DOHH2 (cell line): ENCODE results near the gene MAPK4.

ENCODE experiments used
- CTCF ChIP-seq: fragments of 200-600 bp; sonication (generic); IDR thresholded peaks from one replicate; pipeline ENCODE4 v1.5.1; 2014; ENCODE audit warnings: antibody characterized with exemption, mild to moderate bottlenecking, low read depth, low read length; ENCODE audit not compliant: poor library complexity, severe bottlenecking
- EZH2phosphoT487 ChIP-seq: fragments of 200-600 bp; sonication (generic); IDR thresholded peaks from 2 replicates; pipeline ENCODE4 v1.6.1; 2017; ENCODE audit warnings: borderline replicate concordance, mild to moderate bottlenecking, antibody characterized with exemption, low read length, moderate library complexity, mixed read lengths

DNA sequence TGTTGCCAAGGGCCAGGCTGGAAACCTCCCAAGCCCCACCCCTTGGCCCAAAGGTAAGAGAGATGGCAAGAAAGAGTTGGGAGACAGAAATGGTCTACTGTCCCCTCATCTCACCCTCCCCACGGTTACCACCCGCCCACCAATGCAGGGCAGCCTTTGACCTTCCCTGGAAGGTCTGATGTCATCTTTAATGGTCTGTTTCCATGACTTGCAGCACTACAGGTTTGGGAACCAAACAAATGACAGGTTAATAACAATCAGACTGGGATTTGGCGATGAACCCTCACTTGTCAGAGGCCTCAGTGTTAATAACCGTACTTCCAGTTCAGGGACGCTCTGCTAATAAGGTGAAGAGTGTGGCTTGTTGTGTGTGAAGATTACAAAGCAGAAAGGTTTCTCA, 189.5 kb downstream of the MAPK4 start:
- TF ChIP-seq CTCF = no peak
- TF ChIP-seq EZH2phosphoT487 = no peak
